GM18907 (cell line): ENCODE data around the gene TTC22.
A peak's percentile ranks its signal among the peaks of the same experiment; 100 is the strongest.

Source experiments
- ATAC-seq: cut with Tn5 transposase; IDR thresholded peaks from one replicate; pipeline ENCODE4 v1.9.1; 2021; ENCODE audit warnings: mild to moderate bottlenecking, moderate library complexity; ENCODE audit not compliant: unreplicated experiment

The TTC22 gene

DNA sequence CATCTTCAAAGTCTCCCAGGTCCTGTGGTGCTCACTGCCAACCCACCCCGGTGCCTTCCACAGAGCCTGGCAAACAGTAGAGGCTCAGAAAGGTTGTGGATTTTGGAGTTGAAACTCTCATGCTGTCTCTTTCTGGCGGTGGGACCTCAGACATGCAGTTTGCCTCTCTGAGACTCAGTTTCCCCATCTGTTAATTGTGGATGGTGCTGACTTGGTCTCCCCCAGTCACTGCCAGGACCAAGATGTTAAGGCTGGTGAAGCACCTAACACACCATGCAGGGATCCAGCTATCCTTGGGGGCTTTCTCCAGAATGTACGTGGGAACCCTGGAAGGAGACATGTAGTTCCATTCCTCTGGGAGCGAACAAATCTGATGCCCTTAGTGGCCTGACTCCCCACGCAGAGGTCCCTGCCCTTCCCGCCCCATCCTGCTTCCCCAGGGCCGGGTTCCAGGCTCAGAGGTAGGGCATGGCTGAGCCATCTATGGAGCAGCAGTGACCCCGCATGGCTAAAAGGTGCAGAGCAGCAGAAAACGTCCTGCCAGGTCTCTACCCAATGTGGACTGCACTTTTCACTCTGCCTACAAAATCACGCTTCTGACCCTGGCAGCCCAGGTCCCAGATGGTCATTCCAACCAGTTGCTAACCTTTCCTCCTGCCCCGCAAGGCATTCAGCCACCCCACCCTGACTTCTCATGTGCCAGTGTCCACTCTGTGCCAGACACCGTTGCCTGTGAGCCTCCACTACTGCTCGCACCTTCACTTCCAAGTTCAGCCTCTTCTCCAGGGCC lies 9.2 kb upstream of the TTC22 start:
- ATAC-seq = peak; percentile 81

DNA sequence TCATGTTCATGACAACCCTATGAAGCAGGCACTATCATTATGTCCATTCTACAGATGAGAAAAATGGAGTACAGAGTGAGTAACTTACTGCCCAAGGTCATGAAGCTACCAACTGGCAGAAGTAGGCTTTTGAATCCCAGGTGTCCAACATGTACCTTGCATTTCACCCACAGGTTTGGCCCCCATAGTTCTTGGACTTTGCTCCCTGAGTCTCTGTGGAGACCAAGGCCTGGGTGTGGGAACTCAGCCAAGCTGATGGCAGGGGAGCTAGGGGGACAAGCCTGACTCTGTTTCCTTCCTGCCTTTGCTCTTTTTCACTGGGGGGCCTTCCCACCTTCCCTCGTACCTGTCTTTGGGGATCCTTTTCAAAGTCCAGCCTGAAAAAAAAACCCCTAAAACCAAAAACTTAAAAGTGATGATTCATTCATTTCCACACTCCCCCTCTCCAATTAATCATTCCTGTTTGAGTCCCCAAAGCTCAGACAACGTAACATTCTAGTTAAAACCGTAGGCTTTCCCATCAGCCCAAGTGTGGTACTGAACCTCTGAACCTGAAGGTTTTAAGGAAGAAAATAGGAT lies 8.5 kb upstream of the TTC22 start:
- no peak for ATAC-seq

DNA sequence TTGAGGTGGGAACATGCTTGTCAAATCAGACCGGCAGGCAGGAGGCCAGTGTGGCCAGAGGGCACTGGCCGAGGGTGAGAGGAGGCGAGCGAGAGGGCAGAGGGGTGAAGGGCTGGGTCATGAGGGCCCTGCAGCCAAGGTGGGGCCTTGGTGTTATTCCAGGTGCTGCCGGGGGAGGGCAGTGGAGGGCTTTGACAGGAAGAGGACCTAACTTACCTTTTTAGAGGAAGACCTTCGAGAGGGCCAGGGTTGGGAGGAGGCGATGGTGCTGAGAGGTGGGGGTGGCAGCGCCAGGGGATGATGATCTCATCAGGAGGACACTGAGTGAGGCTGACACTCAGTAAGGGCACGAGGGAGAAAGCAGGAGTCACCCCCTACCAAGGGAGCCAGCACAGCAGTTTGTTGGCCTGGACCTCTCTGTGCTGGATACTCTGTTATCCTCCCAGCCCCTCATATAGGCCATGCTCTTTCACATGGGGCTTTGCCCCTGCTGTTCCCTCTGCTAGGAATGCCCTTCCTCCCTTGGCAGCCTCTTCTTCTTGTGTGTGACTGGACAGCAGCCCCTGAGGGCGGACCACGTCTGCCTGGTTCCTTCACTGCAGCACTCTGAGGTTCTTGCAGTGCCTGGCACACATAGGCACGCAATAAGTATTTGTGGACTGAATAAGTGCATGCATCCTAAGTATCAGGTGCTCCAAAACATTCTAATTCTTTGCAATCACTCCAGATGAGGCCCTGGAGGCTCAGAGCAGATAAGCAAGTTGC lies 7.5 kb upstream of the TTC22 start:
- no peak for ATAC-seq

DNA sequence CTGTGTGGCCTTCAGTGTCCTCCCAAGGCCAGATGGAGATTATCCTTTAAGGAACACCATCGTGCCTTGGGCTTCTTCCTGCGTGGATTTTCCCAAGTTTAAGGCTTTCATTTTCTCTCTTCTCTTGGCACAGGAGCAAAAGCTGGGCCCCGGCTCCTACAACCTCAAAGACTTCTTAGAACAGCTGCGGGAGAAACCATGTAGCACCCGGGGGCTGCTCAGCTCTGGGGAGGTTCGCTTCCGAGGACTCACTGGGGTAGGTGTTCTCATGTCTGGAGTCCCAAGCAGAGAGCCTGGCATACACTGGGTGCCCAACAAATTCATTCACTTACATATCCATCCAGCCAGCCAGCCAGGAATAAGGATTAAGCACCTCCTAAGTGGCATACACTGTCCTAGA lies 6.6 kb upstream of the TTC22 start:
- no peak for ATAC-seq

DNA sequence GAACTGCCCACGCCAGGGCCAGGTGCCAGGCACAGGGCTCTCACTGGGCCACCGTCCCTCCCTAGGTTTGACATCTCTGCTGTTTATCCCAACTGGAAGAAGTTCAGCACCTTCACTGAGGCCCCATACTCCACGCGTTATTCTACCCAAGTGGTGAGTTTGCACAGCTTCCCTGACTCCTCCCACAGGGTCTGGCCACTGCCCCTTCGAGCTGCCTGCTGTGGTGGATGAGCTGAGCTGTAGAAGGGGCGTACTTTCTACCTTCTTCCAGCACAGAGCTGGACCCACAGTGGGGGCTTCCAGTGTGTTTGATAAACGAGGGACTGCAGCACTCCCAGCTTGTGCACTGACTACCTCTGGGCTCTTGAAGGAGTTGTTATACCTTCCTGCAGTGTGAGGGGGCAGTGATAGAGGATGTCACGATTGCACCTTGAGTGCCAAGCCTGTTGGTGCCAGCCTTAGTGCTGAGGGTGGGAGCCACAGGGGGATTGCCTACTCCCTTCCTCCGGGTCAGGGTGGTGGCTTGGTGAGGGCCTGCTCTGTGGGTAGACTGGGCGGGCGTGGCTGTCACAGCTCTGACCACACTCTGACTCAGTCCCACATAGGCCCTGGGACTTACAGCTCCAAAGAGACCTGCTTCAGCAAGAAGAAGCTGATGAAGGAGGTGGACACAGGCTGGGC lies 5.9 kb upstream of the TTC22 start:
- ATAC-seq = no peak

DNA sequence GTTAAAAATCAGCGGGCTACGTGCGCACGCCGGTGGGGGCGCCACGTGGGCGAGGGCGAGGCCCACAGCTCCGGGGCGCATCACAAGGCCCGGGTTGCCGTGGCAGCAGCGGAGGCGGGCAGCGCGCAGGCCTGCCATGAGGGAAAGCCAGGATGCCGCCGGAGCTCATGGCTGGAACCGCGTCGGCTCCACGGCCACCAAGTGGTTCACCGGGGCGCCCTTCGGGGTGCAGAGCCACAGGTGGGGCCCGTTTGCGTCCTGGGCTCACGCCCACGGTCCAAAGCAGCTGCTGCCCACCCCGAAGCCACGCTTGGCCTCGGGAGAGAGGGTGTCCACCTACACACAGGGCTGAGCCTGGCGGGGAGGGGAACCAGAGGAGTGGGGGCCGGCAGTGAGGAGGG lies 4.9 kb upstream of the TTC22 start:
- ATAC-seq = no peak

DNA sequence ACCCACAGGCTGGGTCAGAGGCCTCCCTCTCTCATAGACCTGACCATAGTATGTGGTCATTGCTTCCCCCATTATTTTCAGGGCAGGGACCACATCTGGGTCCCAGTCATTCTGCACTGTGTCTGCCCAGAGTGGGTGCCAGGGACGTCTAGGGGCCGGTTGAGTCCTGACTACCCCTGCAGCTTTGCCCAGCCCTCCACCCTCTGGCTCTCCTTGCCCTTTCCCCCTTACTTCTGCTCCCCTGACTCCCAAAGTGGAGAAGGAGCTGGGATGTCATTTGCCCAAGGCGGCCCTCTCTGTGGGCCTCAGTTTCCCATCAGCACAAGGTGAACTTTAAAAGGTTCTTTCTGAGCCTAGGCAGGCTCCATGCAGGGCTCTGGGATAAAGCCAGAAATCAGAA lies 4.3 kb upstream of the TTC22 start:
- ATAC-seq = no peak

DNA sequence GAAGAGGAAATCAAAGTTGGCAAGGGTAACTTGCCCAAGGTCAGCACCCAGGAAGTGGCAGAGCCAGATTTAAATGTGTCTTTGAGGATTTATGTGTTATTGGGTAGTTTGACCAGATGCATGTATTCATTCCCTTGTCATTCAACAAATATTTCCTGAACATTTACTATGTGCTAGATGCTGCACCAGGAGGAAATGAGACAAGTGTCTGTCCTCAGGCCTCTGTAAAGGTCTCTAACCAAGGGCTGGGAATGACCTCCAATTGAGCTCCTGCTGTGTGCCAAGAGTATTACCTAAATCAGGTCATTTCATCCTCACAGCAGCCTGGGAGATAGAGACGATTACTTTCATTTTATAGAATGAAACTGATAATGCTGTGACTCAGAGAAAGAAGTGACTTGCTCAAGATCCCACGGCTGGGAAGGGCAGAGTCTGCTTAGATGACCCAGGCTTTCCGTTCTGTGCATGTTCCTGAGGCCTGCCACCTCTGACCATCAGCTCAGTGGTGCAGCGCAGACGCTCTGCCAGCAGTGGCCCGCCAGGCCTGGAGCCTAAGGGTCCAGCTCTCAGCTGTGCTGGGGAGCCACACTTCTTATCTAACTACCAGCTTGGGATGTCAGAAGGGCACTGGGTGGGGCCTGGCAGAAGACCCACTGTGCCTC lies 3.5 kb upstream of the TTC22 start:
- no peak for ATAC-seq

DNA sequence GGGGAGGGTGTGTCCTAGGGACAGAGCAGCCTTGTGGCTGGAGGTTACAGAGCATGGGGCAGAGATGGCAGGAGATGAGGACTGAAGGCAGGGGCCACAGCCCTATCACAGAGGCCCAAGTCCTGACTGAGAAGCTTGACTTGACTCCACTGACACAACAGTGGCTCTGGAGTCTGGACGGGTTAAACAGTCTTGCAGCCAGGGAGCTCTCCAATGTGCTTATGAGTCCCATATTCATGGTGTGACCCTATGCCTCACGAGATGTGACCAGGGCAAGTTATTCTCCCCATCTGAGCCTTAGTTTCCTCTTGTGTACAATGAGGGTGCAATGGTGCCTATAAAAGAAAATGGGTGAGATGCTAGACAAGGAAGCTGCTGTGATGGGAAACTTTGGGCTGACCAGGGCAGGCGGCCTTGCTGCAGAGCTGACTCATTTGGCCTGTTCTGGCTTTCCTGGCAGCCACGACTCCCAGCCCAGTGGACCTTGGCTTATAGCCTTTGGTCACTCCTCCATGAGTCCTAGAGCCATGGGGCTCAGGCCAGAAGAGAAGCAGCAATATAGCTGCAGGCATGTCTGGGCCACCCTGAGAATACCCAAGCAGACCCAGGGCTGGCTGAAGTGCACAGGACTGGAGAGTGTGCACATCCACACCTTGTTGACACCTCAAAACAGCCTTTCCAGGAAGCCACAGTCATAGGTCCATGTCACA lies 2.8 kb upstream of the TTC22 start:
- ATAC-seq = no peak

DNA sequence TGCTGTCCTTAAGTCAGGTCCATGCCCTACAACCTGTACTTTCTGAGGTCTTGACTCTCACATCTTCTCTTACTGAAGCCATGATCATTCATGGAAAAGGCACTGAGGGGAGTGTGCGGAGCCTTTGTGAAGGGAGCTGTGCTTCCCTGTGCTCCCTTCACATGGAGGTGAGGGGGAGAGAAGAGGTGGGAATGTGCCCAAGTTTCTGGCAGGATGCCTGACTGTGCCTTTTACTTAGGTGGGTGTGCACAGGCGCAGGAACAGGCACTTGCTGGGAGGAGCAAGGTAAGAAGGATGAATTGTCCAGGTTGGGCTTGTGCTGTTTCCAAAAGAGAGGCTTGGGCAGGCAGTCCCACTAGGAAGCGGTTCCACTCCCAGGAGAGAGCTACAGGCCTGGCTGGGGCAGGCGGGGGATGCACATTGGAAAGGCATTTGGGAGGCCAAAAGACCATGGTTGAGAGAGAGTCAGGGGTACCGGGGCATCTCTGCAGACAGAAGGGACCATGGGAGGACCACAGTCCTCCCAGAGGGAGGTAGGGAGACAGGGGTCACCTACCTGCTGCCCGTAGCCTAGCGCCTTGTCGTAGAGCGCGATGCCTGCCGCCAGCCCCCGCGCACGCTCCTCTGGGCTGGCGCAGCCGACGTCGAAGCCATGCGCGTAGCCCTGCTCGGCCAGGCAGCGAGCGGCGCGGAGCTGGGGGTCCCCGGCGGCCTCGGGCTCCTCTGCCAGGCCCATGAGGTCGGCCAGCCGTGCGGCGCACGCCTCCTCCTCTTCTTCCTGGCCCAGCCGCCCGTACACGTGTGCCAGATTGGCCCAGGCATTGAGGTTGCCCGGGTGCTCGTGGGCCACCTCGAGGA lies 853 bp downstream of the TTC22 start:
- no peak for ATAC-seq

DNA sequence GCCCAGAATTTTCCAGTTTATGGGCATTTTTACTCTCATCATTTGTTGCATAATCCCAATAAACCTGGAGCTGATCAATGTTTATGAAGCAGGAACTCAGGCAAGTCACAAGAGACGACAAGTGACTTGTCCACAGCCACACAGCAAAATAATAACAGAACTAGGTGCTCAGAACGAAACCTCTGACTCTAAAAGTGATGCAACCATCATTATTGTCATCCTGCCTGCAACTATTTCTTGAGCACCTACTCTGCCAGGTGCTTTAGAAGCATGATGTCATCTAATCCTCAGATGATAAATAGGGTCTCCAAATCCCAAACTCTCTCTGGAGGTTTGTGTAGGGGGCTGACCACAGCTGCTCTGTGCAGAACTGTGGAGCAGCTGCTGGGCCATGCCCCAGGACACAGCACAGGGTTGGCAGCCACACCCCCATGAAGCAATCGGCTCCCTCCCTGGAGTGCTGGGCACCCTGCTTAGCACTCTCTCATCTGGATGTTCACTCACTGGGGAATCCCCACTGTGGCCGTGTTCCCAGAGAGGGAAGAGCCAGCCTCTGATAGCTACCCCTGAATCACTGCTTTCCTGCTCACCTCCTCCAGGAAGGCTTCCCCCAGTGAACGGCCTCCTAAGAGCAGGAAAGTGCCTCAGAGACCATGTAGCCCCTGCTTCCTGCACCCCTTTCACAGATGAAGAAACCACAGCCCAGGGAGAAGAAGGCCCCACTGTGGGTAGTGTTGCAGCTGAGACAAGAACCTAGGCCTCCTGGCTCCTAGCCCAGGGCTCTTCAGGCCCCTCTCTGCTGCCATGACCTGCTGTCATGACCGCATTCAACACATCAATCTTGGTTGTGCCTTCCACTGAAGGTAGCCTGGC lies 2.1 kb downstream of the TTC22 start:
- peak; percentile 36 for ATAC-seq

DNA sequence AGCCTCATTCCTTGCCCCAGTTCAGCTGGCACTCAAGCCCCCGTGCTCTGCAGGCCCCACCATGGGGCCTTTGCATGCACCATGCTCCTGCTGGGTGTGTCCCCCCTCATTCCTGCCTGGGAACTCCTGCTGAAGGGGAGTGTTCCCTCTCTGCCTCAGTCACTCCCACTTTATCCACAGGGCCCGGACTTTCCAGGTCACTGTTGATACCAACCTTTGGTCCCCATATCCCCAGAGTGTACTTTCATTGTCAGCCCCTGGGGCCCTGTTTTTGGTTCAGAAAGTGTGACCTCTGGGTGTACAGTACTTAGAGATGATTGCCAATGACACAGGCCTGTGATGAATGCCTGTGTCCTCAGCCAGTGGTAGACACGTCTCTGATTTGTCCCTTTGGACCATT lies 2.9 kb downstream of the TTC22 start:
- ATAC-seq = no peak

DNA sequence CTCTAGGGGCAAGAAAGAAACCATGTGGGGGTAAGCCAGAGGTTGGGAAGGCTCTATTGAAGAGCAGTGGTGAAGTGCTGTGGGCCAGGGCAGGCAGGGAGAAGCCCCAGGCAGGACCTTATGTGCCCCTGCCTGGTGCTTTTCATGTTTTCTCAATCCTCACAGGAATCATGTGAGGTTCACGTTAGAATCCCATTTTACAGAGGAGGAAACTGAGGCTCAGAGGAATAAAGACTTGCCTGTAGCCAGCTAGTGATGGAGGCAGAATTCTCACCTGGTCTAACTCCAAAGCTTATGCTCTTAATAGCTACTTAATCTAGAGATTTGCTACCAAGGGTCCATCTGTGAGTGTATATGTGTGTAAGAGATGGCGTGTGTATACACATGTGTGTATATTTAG lies 4.2 kb downstream of the TTC22 start:
- no peak for ATAC-seq

DNA sequence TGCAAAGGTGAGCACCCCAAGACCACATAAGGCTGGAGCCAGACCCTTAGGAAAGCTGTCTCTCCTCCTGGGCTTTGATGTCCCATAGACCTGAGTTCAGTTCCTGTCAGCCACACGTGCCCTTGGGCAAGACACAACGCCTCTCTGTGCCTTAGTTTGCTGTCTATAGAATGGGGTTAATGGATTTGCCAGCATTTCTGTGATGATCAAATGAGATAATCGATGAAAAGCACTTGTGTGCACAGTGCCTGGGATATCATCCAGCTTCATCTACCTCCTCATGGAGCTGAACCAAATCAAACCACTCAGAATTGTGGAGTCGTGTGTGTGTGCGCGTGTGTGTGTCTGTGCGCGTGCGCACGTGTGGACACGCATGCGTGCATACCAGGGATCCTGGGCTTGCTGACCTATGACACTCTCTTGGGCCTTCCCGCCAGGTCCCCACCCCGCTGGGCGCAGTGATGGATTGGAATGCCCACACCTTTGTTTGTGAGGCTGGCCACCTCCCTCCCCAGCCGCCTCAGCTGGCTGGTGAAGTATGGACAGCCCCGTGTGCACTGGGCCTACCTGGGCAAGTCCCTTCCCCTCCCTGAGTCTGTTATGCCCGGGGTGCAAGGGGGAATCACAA lies 5.2 kb downstream of the TTC22 start:
- no peak for ATAC-seq

DNA sequence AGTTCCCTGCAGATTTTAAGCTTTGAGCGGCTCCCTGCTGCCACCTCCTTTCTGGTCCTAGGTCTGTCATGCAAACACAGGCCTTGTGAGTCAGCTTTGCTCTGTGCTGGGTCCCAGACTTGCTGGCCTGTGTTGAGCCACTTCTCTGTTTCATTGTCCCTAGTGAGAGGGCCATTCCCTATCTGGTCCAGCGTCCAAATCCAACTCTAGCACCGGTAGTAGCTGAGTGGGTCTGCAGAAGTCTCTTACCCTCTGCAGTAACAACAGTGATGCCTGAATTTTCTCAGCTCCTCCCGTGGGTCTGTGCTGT lies 5.8 kb downstream of the TTC22 start:
- no peak for ATAC-seq

DNA sequence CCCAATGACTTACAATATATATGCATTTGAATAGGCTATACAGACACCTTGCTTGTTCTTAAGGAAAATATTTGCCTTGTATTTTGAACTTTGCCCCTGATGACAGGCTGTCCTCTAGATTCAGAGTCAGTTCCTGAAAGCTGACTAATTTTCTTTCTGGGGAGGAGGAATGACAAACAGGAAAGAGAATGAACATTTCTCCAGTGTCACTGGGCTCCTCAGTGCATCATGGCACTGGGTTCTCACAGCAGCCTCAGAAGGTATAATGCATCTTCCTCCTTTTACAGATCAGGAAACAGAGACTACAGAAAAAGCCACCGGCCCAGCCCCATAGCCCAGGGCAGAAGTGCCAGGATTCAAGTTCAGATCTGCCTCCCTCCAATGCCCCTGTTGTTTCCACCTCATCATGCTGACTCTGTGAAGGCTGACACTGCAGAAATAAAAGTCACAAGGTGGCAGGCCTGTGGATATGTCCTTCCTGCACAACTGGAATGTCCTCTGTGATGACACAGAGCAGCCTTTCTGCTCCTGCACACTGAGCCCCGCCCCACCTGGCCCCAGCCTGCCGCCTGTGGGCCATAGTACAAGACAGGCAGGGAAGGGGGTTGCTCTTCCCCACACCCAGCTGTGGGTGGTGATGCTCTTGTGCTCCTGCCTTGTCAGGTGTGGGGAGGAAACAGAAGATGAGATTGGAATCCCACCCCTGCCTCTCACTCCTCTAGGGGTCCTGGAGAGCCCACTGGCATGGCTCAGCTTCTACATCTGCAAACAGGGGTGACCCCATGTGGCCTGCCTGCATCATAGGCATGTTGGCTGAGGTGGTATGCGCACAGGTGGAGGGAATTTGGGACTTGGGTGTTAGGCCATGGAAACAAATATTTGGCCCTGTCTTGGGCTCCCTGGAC lies 6.4 kb downstream of the TTC22 start:
- ATAC-seq = no peak

DNA sequence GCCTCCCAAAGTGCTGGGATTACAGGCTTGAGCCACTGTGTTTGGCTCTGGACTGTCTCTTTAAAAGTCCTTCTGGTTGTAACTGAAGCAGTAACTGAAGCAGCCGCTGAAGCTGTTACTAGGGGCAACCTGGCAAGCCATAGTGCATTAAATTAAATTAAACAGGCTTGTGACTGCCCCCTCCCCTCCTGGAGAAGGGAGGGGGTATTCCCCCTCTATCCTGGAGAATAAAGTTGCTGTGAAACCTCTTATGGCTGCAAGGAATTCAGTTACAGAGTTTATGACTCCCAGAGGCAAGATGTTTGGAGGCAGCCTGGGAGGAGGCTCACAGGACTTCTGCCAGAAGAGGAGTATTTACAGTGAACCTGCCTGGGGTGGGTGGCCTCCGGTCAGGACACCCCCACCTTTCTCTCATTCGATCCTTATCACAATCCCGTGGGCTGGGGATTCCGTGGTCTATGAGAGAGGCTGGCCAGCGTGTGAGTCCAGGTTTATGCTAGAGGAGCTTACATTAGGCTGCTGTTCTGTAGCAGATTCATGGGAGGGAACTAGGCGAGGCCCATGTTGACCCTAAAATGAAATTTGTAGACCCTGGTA lies 8.3 kb downstream of the TTC22 start:
- no peak for ATAC-seq
